ENCODE measurements around the gene PLPPR1. TPM values are rescaled to one million over a fixed set of nuclear protein-coding genes. Genes with fewer than 3 reads are reported as not detected.

Gene PLPPR1
- total RNA-seq, 1 experiment from 2014 or later: not detected

DNA sequence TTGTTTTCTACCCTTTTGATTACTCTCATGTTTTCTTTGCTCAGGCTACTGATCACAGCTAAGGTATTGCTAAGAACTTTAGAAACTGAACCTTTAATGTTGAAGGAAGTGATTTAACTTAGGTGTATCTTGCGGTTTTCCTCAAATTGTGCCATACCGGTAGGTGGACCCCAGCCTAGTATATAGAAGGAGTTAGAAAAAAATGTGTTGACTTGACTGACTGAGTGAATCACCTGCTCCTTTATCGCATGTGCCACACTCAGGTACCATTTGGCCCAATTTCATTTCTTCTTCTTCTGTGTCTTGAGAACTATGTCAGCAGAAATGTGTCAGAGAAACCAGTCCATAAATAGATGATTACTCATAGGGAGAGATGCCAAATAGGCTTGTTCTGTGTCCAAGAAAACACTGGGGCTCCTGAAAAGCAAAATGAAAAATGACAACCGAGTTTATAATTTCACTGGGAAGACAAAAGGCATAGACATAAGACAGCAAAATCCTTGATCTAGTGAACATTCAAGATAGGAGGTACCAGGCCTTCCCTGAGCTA lies 19.4 kb downstream of the PLPPR1 start:
- no peak for DNase-seq (ENCODE audit: low read depth)

DNA sequence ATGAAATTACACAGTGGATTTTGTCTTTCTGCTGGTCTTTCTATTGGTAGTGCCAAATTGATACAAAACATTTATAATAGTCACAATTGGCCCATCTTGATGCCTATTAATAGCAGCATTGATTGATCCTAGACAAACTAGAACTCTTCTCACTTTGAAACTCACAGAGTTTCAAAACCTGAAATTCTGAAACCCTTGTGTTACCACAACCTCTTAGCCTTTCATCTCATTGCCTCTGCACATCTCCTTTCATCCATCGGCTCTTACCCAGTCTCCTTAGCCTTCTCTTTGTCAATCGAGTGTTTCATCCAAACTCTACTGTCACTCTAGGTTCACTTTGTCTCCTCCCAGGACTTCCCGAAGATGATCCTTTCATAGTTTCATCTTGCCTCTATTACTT lies 22.1 kb downstream of the PLPPR1 start:
- no peak for DNase-seq (ENCODE audit: low read depth)

DNA sequence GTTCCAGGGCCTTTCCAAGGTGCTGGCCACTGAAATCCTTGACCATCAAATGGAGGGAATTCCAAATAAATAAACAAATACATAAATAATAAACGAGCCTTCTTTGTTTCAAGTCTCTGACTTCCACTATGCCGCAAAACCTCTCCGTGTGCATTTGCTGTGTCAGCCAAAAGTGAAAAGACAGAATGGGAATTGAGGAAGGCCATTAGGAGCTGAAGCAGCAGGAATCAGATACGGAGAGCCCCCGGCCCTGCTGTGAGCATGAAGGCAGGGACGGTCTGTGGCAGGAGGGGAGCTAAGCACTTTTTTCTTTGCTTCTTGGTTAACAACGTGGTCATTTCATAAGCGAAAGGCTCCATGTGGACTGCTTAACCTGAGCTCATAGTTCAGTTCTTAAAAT lies 26.1 kb downstream of the PLPPR1 start:
- DNase-seq (ENCODE audit: low read depth): no peak

DNA sequence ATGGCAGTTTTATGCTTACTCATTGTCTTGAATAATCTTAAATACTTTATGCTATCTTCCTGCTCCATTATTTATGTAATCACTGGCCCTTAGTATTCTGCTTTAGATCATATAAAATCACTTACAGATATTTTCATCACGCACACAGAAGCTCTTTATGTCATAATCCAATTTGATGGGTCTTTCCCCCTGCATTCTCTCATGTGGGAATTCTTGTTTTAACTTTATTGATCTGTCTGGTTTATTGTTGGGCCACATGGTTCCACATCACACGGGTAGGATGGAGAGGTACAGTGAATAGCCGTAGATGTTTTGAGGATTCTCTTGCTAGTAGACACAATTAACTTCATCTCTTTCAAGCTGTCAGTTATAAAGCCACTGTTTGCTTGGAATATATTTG lies 27.0 kb downstream of the PLPPR1 start:
- no peak for DNase-seq (ENCODE audit: low read depth)

DNA sequence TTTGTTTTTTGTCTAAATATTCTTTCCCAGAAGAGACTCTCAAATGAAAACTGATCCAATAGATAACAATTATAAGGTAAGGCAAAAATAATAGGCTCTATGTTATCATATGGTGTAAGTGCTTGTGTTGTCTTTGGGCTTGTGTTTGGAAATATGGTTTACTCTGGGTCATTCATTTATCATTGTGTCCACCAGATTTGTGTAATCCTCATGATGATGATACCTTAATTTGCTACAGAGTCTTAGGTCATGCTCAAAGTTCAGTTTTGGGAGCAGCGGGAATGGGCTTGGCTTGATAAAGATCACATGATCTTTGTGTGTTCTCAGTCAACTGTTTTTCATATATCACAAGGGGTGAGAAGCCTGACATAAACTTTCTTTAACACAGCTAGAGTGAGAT lies 34.2 kb downstream of the PLPPR1 start:
- DNase-seq (ENCODE audit: low read depth): no peak

DNA sequence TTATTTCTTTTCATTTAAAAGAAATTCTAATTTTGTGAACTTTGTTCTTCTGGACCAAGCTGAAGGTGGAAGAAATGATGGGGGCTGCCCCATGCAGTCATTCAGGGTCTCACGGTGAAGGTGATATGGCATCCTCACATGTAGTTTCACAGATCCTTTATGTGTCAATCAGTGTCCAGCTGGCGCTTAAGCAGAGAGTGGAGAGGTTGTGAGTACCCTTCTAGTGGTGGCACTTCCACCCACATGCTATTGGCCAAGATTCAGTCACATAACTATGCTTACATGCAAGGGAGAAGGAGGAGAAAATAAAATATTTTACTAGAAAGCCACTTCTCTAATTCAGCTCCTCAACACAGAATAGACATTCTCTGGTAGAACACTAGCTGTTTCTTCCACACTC lies 34.7 kb downstream of the PLPPR1 start:
- DNase-seq (ENCODE audit: low read depth): no peak

DNA sequence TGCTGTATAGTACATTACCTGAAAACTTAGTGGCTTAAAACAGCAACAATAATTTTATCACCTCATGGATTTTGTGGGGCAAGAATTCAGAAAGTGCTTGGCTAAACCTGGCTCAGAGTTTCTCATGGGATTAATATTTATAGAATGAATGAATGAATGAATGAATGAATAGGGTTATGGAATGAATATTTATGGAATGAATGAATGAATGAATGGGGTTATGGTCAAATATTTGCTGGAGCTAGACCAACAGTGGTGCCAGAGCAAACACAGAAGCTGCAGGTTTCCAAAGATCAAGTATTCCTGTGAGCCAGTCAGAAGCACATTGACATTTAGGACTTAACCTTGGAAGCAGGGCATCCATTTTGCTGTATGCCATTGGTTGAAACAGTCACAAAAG lies 35.7 kb downstream of the PLPPR1 start:
- no peak for DNase-seq (ENCODE audit: low read depth)

DNA sequence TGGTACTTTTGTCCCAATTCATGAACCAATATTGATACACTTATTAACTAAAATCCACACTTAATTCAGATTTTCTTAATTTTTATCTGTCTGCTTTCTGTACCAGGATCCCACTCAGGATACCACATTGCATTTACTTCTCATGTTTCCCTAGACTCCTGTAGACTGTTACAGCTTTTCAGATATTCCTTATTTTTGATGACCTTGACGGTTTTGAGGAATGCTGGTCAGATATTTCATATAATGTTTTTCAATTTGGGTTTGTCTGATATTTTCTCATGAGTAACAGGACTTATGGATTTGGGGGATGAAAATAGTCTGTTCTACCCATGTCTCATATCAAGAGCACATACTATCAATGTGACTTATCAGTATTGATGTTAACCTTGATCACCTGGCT lies 37.4 kb downstream of the PLPPR1 start:
- no peak for DNase-seq (ENCODE audit: low read depth)

DNA sequence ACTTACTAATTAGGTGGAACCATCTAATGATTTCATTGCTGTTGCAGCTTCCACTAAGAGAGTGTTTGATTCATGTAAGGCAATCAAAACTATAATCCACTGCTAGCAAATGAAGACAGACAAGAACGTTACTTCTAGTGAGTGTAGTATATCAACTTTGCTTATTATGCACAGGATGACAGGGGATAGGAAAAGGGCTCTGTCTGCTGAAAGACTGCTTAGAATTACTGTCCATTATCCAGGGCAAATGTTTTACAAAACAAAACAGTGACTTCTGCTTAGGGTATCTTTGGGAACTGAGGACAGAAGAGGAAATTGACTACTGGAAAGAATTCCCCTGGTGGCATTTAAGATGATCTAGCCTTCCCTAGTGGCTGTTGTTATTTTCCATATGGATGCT lies 40.2 kb downstream of the PLPPR1 start:
- no peak for DNase-seq (ENCODE audit: low read depth)

DNA sequence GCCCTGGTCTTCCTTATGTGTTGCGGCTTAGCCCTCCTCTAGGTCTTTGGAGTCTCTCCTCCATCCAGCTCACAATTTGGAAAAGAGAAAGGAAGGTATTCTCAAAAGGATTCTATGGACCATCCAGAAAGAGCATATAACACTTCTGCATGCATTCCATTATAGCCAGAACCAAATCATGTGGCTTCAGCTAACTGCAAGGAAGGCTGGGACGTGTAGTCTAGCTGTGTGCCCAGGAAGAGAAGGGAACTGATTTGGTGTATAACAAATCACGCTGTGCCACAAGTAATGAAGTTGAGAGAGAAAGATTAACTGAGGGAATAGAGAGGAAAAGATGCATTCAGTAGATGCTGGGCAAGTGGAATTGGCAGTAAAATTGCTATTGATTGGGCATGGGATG lies 43.7 kb downstream of the PLPPR1 start:
- DNase-seq (ENCODE audit: low read depth): no peak

DNA sequence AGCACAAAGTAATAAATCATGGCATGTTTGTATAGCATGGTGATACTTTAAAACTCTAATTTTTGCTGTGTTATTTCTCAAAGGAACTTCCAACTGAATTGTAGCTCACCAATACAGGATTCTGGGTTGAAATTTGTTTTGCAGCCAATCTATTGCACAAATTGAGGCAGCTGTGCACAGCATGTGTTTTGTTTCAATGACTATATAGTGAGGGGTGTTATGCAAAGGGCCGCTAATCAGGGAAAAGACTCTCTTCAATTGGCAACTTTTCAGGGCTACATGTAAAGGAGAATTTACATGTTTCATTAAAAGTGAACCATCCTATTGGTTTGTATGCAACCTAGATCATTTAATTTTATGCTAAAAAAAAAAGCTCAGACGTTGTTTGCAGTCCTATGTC lies 44.6 kb downstream of the PLPPR1 start:
- no peak for DNase-seq (ENCODE audit: low read depth)

DNA sequence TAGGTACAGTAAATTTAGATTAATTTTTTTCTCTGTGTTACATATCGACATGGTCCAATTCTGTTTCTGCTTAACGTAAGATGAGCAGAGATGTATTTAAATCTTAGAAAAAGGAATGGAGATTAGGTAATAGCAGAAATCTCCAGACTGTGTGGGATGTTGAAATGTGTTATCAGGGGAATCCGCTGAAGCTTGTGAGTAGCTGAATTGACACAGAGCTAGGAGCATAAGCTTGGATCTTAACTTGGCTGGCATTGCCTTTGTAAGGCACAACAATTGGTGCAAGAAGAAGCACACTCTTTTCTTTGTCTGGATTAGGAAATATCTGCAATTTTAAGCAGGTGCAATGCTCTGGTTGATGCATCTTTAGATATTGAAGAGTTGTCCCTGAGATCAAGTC lies 53.1 kb downstream of the PLPPR1 start:
- no peak for DNase-seq (ENCODE audit: low read depth)

DNA sequence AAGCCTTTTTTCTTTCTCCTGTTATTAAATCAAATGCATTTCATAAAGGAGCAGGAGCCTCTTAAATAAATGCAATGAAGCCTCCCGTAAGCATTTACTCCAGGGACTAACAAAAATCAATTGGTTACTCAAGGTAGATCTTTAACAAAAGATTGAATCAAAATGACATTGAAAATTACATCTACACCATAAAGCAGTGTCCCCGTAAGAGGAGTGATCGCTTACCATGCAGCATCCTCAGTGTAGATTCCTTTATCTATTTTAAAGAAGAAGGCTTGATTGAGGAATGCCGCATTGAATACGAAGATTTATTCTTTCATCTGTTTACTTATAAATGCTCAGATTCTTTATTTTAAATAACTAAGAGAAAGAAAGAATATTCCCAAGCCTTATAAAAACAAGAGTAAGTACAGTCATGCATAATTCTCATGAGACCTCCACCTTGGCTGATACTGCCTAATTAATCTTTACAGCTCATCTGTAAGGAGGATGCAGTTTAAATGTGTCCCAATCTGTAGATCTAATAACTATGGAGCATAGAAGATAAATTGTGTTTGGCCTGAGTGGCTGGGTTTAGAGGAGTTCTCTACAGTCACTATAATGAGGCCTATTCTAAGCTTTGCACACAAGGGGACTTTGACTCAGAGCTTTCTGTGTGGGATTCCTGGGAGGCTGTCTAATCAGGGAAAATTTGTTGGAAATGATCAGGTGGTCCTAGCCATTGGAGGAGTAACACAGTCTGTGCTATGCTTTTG lies 55.1 kb downstream of the PLPPR1 start:
- DNase-seq (ENCODE audit: low read depth): no peak

DNA sequence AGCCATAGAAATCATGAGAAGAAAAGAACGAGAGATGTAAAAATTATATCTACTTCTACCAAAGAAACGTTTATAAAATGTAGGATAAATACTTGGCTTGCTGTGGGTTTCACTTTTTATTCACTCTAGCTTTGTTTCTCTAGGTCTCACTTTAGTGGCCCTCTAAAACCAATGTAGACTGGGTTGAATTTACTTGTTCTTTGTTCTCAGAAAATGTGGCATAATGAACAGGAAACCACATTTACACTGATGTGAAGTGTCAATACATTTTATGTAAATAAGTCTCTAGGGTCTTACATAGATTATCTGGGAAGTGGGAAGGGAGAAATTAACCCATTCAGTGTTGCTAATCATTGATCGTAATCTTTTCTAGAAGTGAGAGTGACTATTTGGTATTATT lies 58.9 kb downstream of the PLPPR1 start:
- no peak for DNase-seq (ENCODE audit: low read depth)

DNA sequence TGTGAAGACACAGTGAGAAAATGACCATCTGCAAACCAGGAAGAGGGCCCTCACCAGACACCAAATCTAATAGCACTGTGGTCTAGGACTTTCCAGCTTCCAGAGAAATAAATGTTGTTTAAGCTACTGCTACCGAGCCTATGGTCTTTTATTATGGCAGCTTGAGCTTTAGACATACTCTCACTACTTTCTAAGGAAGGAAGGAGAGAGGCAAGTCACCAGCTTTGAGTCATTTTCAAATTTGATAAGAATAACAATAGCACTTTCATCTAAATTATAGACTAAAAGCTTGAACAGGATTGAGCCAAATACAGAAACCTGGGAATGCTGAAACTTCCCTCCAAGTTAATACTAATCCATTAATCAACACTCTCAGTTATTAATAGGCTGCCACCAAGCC lies 64.4 kb downstream of the PLPPR1 start:
- no peak for DNase-seq (ENCODE audit: low read depth)

DNA sequence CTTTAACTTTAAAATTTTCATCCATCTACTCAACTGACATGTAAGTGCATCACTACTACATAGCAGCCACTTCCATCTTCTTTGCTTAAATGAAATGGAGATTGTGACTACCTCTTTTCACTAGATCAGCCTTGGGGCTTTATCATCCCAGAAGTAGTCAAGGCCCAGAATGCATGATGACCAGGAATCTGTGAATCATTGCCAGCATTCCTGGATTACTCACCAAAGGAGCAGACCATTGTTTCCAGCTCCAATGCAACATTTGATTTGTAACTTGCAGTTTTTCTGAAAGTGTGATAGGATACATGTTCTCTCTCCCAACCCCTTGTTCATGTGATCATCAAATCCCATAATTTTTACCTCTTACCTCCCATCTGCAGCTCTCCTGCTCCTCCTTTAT lies 65.1 kb downstream of the PLPPR1 start:
- no peak for DNase-seq (ENCODE audit: low read depth)

DNA sequence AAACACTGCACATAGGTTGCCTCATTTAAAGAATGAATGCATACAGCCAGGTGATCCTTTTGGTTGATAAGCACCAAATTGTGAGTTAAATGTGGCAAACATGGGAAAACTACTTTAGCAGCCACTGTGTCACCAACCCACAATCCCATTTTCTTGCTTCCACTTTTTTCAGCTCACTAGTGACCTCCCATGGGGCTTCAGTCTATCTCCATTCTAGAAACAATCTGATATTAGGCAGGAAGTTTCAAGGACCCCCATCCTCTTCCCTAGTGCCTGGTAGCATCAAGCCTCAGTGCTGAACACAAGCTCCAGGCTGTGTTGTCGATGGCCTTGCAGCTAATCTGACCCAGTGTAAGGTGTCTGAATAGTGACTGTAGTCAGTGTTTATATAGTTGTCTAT lies 66.2 kb downstream of the PLPPR1 start:
- DNase-seq (ENCODE audit: low read depth): no peak

DNA sequence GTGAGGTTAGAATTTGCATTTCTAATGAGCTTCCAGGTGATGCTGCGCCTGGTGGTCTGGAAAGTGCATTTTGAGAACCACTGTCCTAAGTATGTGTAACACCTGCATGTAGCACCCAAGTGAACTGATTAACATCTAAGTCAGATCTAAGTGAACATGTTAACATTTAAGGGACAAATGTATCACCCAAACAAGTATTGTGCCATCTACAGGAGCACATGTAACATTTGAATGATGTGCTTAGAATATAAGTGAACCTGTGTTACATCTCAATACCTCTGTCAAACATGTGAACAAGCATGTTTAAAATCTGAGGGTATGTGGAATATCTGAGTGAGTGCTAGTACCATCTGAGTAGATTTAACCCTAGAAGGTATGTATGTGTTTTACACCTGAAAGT lies 68.7 kb downstream of the PLPPR1 start:
- DNase-seq (ENCODE audit: low read depth): no peak

DNA sequence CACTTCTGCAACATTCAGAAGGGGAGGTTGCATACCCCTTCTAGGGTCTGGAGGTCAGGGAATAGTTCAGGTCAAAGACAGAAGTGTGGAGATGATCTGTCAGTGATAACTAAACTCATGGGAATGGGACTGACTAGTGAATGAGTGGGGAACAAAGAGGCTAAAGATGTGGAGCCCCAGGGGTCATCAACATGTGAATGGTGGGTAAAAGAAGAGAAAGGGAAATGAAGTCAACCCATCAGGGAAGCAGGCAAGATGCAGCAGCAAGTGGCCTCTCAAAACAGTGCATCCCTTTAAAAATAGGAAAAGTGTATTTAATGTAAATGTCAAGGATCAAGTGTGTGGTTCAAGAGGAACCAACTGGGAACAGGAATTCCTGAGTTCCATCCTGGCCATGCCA lies 69.9 kb downstream of the PLPPR1 start:
- no peak for DNase-seq (ENCODE audit: low read depth)

DNA sequence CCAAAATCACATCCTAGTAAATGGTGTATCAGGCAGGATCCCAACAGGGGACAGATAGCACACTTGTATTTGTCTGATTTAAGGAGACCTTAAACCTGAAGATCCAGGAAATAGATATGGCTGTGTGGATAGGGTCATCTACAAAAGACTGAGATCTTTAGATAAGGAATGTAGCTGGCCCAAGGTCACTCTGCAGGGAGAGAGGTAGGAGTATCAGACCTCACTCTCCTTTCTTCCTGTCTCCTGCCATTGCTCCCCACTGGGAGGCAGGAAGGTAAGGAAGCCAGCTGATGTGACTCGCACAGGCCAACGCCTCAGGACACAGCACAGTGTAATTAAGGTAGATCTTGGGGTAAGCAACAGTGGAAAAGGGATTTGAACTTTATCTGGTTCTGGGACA lies 85.8 kb downstream of the PLPPR1 start:
- DNase-seq (ENCODE audit: low read depth): no peak

DNA sequence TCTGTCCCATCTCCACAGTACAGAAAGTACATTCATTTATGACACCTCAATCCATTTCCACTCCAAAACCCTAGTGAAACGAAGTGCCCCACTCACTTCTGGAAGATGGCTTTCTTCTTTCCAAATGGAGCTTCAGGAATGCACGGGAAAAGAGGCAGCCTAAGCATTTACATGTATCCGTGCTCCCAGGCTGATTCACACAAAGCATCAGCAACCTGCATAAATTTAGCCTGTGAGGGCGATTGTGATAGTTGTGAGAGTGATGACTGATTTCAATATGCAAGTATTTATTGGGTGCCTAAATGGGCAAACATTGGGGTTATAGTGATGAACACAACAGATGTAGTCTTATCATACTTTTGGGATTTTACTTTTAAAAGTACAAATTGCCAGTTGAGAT lies 86.6 kb downstream of the PLPPR1 start:
- no peak for DNase-seq (ENCODE audit: low read depth)

DNA sequence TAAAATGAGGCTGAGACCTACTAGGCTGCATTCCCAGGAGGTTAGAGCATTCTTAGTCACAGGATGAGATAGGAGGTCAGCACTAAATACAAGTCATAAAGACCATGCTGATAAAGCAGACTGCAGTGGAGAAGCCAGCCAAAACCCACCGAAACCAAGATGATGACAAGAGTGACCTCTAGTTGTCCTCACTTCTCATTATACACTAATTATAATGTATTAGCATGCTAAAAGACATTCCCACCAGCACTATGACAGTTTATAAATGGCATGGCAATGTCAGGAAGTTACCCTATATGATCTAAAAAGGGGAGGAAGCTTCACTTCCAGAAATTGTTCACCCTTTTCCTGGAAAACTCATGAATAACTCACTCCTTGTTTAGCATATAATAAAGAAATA lies 88.6 kb downstream of the PLPPR1 start:
- DNase-seq (ENCODE audit: low read depth): no peak

DNA sequence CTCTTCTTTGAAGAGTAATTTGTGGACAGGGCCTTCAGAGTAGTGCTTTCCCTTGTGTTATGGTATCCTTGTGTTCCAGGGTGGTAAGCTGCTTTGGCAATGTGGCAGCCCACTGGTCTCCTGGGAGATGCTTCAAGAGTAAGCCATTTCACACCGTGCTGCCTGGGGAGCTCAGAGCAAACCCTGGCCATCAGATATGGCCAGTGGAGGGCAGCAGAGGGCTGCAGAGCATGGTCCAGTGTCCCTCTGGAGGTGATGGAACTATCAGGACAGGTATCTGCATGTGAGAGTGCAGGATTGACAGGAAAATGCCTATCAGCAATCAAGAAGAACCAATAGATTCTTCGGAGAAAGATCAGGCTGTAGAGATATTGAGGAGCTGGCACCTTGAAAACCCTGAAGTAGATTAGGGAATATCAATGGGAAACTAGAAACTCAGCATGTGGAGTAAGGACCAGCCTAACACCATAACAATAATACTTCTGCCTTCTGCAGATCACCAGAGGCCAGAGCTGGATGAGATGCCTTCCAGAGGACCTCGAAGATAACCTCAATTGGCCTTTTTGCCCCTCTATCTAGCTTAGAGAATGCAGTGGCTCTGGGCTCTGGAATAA lies 90.8 kb downstream of the PLPPR1 start:
- no peak for DNase-seq (ENCODE audit: low read depth)

Data from LHCN-M2 (cell line).